Activated CD4-positive, alpha-beta T cell treated with anti-CD3 and anti-CD28 coated beads, Interleukin-2, amount 50 U/mL, for 48 hours (primary cell): ENCODE results near the gene C10orf90.
"Not testable (repeated sequence)": the region's sequence is repeated elsewhere in the genome, so short reads cannot be mapped to it uniquely, and the experiment has no call there.

Experiments
- DNase-seq, 2 experiments: peaks; one replicate each; pipeline ENCODE4 v3.0.0-alpha.2; 2020

Gene C10orf90

GRCh38 chr10:126387041-126387921, 283.2 kb downstream of the C10orf90 start:
- peak; percentile 43 to 63 for DNase-seq

GRCh38 chr10:126384269-126384873, 286.1 kb downstream of the C10orf90 start:
- DNase-seq, result no peak

GRCh38 chr10:126380352-126381076, 290.0 kb downstream of the C10orf90 start:
- DNase-seq, result no peak

- not testable (repeated sequence) for DNase-seq
Measured at GRCh38 chr10:126379166-126379565, 291.3 kb downstream of the C10orf90 start.

GRCh38 chr10:126376956-126377355, 293.5 kb downstream of the C10orf90 start:
- DNase-seq, result no peak

GRCh38 chr10:126375926-126376554, 294.5 kb downstream of the C10orf90 start:
- DNase-seq, result no peak

GRCh38 chr10:126375299-126375698, 295.2 kb downstream of the C10orf90 start:
- DNase-seq, result no peak
